HCT116 (cell line): ENCODE results near the gene UCN. TPM values are rescaled to one million over a fixed set of nuclear protein-coding genes. Genes with fewer than 3 reads are reported as not detected.

Experiments
- ATAC-seq: fragments of 200-7000 bp; cut with Tn5 transposase; 2 replicates; pipeline ENCODE4 v1.9.1; 2020; ENCODE audit warnings: mild to moderate bottlenecking, moderate library complexity
- BruUV-seq: library from RNA; stranded (reverse); fragments of 400-500 nt; replicated peaks from 2 replicates; lab custom pipeline; 2021; lab: Mats Ljungman, UMichigan
- CTCF ChIA-PET: fragments of 300-600 bp; sonication (Branson Sonifier 250); formaldehyde crosslinking; loops from one replicate; lab custom pipeline; 2021; ENCODE audit warnings: antibody characterized with exemption; lab: Charles Lee
- POLR2A ChIA-PET: fragments of 300-600, 350-600 bp; sonication (Branson Sonifier 250); formaldehyde crosslinking; loops from one replicate; lab custom pipeline; 2021; ENCODE audit warnings: antibody characterized with exemption; lab: Charles Lee
- RAD21 ChIA-PET, 2 experiments: fragments of 300-600 bp; sonication (Branson Sonifier 250); formaldehyde crosslinking; loops; one replicate each; lab custom pipeline; 2023; ENCODE audit warnings: low total read pairs in 2 of 2; ENCODE audit not compliant: uncharacterized antibody in 2 of 2, unreplicated experiment in 2 of 2, low non-redundant PET in 1 of 2; lab: Charles Lee
- DNase-seq: peaks from one replicate; pipeline ENCODE4 v3.0.0-alpha.2; 2010; ENCODE audit warnings: low read depth, low spot score
- H2AFZ ChIP-seq: fragments of 200-600 bp; shearing (Covaris generic), sonication (generic); 2 replicates; pipeline ENCODE4 v1.6.1; 2017; ENCODE audit warnings: low read depth, mixed run types, mixed read lengths, antibody characterized with exemption, low read length; ENCODE audit not compliant: poor library complexity, severe bottlenecking
- H3K27ac ChIP-seq: 2 replicates; pipeline ENCODE4 v1.5.1; 2012; ENCODE audit warnings: low read depth, low read length
- H3K27me3 ChIP-seq: fragments of 200-600 bp; sonication (generic); 2 replicates; pipeline ENCODE4 v1.6.1; 2016; ENCODE audit warnings: mixed run types, low read length, mixed read lengths; ENCODE audit not compliant: insufficient read depth
- H3K36me3 ChIP-seq, 2 experiments: fragments of 200-500 bp in 1 of 2; fragments of 200-600 bp in 1 of 2; sonication (Bioruptor generic) in 1 of 2; sonication (generic) in 1 of 2; 2 replicates each; pipeline versions ENCODE4 v1.5.1 to v1.6.1; 2014 to 2016; ENCODE audit warnings: low read length in 2 of 2, inconsistent platforms in 1 of 2, mixed read lengths in 1 of 2, mixed run types in 1 of 2; ENCODE audit not compliant: insufficient read depth in 2 of 2, control insufficient read depth in 1 of 2
- H3K4me1 ChIP-seq, 2 experiments: fragments of 200-600 bp in 1 of 2; sonication (generic) in 1 of 2; 2 replicates each; pipeline versions ENCODE4 v1.5.1 to v1.6.1; 2012 to 2017; ENCODE audit warnings: low read length in 2 of 2, inconsistent platforms in 1 of 2, mild to moderate bottlenecking in 1 of 2, mixed read lengths in 1 of 2, mixed run types in 1 of 2, moderate library complexity in 1 of 2; ENCODE audit not compliant: insufficient read depth in 2 of 2, control insufficient read depth in 1 of 2
- H3K4me2 ChIP-seq: fragments of 200-600 bp; sonication (generic); 2 replicates; pipeline ENCODE4 v1.6.1; 2017; ENCODE audit warnings: mixed run types, low read length, mixed read lengths
- H3K4me3 ChIP-seq, 2 experiments: fragments of 200-600 bp in 1 of 2; sonication (generic) in 1 of 2; replicated peaks in 1 of 2; 2 replicates each; pipeline ENCODE4 v1.5.1; 2011 to 2016; ENCODE audit warnings: low read length in 2 of 2, control low read depth in 1 of 2, low read depth in 1 of 2, mild to moderate bottlenecking in 1 of 2, mixed read lengths in 1 of 2, mixed run types in 1 of 2
- H3K79me2 ChIP-seq: fragments of 200-600 bp; sonication (generic); 2 replicates; pipeline ENCODE4 v1.6.1; 2017; ENCODE audit warnings: mild to moderate bottlenecking, mixed run types, low read length, moderate library complexity, mixed read lengths; ENCODE audit not compliant: insufficient read depth
- H3K9ac ChIP-seq: fragments of 200-600 bp; sonication (generic); 2 replicates; pipeline ENCODE4 v1.6.1; 2016; ENCODE audit warnings: low read length, mixed read lengths
- H3K9me2 ChIP-seq: fragments of 200-600 bp; sonication (generic), shearing (Covaris generic); 2 replicates; pipeline ENCODE4 v1.6.1; 2017; ENCODE audit warnings: mixed run types, mild to moderate bottlenecking, moderate library complexity; ENCODE audit not compliant: insufficient read depth
- H3K9me3 ChIP-seq, 2 experiments: fragments of 200-500 bp in 1 of 2; fragments of 200-600 bp in 1 of 2; sonication (Bioruptor generic) in 1 of 2; sonication (generic) in 1 of 2; 2 replicates each; pipeline ENCODE4 v1.6.1; 2014 to 2017; ENCODE audit warnings: low read length in 2 of 2, mixed read lengths in 2 of 2, inconsistent platforms in 1 of 2, low read depth in 1 of 2, mild to moderate bottlenecking in 1 of 2, mixed run types in 1 of 2, moderate library complexity in 1 of 2; ENCODE audit not compliant: control insufficient read depth in 1 of 2, insufficient read depth in 1 of 2
- H4K20me1 ChIP-seq: fragments of 200-600 bp; sonication (generic), shearing (Covaris generic); 2 replicates; pipeline ENCODE4 v1.6.1; 2017; ENCODE audit warnings: mixed run types, mild to moderate bottlenecking, moderate library complexity; ENCODE audit not compliant: insufficient read depth
- CBX3 ChIP-seq: IDR thresholded peaks from 2 replicates; pipeline ENCODE4 v1.6.1; 2012; ENCODE audit warnings: low read depth
- CEBPB ChIP-seq: IDR thresholded peaks from 2 replicates; pipeline ENCODE4 v1.6.1; 2012; ENCODE audit warnings: low read depth
- EZH2phosphoT487 ChIP-seq: fragments of 200-600 bp; IDR thresholded peaks from 2 replicates; pipeline ENCODE4 v1.6.1; 2018; ENCODE audit warnings: antibody characterized with exemption, borderline replicate concordance
- JUND ChIP-seq: IDR thresholded peaks from 2 replicates; pipeline ENCODE4 v1.6.1; 2012
- RAD21 ChIP-seq: IDR thresholded peaks from 2 replicates; pipeline ENCODE4 v1.6.1; 2012; ENCODE audit warnings: low read depth, mild to moderate bottlenecking
- SP1 ChIP-seq: IDR thresholded peaks from 2 replicates; pipeline ENCODE4 v1.6.1; 2012; ENCODE audit warnings: low read depth
- SRF ChIP-seq: IDR thresholded peaks from 2 replicates; pipeline ENCODE4 v1.6.1; 2012; ENCODE audit warnings: low read depth
- TCF7L2 ChIP-seq: IDR thresholded peaks from 2 replicates; pipeline ENCODE4 v1.7.0; 2011; ENCODE audit warnings: borderline replicate concordance, inconsistent platforms; ENCODE audit not compliant: insufficient read depth, insufficient read length; ENCODE audit errors: extremely low read depth
- YY1 ChIP-seq: IDR thresholded peaks from 2 replicates; pipeline ENCODE4 v1.6.1; 2011; ENCODE audit warnings: low read length, low read depth, moderate library complexity, mild to moderate bottlenecking; ENCODE audit not compliant: insufficient replicate concordance; ENCODE audit errors: extremely low read depth
- ZFX ChIP-seq: fragments of 450-650 bp; IDR thresholded peaks from 2 replicates; pipeline ENCODE4 v1.6.1; 2017
- ZNF274 ChIP-seq: fragments of 200-500 bp; sonication (Bioruptor generic); IDR thresholded peaks from 2 replicates; pipeline ENCODE4 v1.6.1; 2014; ENCODE audit warnings: mild to moderate bottlenecking, low read depth, low read length, inconsistent platforms
- intact Hi-C: fragments of 100-400 bp; cut with micrococcal nuclease; formaldehyde crosslinking; loops from 2 replicates; pipeline ENCODE4 v1.10.0; 2022
- total RNA-seq: library from RNA; stranded (reverse); gene quantifications from one replicate; pipeline ENCODE4 v1.2.1, GENCODE V29; 2021; ENCODE audit not compliant: unreplicated experiment
- TF ChIP-seq, protein P1 (sequence below): IDR thresholded peaks from 2 replicates; pipeline ENCODE4 v1.6.1; 2012
- TF ChIP-seq, protein P2 (sequence below): IDR thresholded peaks from 2 replicates; pipeline ENCODE4 v1.6.1; 2012; ENCODE audit warnings: low read depth
- TF ChIP-seq, protein P3 (sequence below): IDR thresholded peaks from 2 replicates; pipeline ENCODE4 v1.6.1; 2011; ENCODE audit warnings: mild to moderate bottlenecking, low read length, moderate library complexity; ENCODE audit not compliant: insufficient replicate concordance; ENCODE audit errors: extremely low read depth

UCN gene
- total RNA-seq, 1 experiment from 2014 or later = 8.0 TPM

DNA sequence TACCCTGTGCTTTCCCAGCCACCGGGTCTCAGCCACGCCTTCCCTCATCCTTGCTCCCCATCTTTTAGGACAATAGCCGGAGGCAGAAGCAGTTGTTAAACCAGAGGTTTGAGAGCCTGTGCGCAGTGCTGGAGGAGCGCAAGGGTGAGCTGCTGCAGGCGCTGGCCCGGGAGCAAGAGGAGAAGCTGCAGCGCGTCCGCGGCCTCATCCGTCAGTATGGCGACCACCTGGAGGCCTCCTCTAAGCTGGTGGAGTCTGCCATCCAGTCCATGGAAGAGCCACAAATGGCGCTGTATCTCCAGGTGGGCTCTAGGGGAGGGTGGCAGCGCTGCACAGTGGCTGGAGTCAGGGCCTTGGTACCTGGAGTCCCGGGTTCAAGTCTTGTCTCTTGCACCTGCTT is 2.7 kb downstream of the UCN start:
- peaks cover 0 to 5% of the 10 kb centered on the region in 2 experiments; a peak in 1 of 4 replicates for H3K36me3 ChIP-seq
- no peak overlapping the region for H2AFZ ChIP-seq
- TF ChIP-seq, protein P1, sequence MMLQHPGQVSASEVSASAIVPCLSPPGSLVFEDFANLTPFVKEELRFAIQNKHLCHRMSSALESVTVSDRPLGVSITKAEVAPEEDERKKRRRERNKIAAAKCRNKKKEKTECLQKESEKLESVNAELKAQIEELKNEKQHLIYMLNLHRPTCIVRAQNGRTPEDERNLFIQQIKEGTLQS = no peak
- peaks cover 0 to 8% of the 10 kb centered on the region in 2 experiments; a peak in 3 of 4 replicates for H3K4me1 ChIP-seq
- BruUV-seq = no TSS peak
- no peak overlapping the region for H3K4me3 ChIP-seq
- H3K27me3 ChIP-seq = no peaks in the 10 kb centered on the region
- POLR2A ChIA-PET = no interaction called here
- no peak overlapping the region for H3K27ac ChIP-seq
- H3K79me2 ChIP-seq = no peaks in the 10 kb centered on the region
- H3K9me3 ChIP-seq = no peaks in the 10 kb centered on the region
- ATAC-seq (no peak), DNase-seq (no peak)
- H3K9me2 ChIP-seq = no peaks in the 10 kb centered on the region
- intact Hi-C loops = no loop called here
- H3K9ac ChIP-seq = no peak overlapping the region
- no peak overlapping the region for H3K4me2 ChIP-seq
- CTCF ChIA-PET = no interaction called here
- no peaks in the 10 kb centered on the region for H4K20me1 ChIP-seq
- RAD21 ChIA-PET = no interaction called here

DNA sequence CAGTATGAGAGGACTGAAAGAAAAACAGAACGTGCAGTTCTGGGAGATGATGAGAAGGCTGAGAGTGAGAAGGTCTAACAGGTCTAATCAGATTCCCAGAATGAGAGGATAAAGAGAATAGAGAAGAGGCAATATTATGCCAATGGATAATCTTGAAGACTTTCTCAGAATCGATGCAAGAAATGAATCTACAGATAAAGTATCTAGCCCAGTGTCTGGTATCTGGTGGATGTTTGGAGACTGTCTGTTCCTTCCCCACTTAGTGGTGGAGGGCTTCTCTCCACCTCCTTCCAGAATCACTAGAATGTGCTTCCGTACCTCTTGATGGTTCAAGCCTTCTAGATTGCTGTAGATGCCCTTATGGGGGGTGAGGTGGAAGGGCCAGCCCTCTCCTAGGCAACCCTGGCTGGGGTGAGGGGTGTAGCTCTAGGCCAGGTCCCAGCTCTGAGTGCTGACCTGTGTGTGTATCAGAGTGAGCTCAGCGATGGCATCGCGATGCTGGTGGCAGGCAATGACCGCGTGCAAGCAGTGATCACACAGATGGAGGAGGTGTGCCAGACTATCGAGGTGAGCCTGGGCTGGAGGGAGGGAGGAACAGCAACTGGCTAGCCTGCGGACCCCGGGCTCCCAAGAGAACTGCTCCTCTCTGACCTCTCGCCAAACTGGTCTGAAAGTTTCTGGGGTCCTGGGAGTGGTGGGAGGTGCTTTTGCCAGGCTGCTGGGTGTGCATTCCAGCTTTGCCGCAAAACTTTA is 3.6 kb downstream of the UCN start:
- H3K9me2 ChIP-seq = no peaks in the 10 kb centered on the region
- H3K9ac ChIP-seq = no peak overlapping the region
- H3K27ac ChIP-seq = no peak overlapping the region
- no peak overlapping the region for H2AFZ ChIP-seq
- no peaks in the 10 kb centered on the region for H3K79me2 ChIP-seq
- H3K4me3 ChIP-seq = no peak overlapping the region
- peaks cover 0 to 8% of the 10 kb centered on the region in 2 experiments; a peak in 3 of 4 replicates for H3K4me1 ChIP-seq
- H3K27me3 ChIP-seq = no peaks in the 10 kb centered on the region
- no peak for ATAC-seq
- POLR2A ChIA-PET = no interaction called here
- no TSS peak for BruUV-seq
- CTCF ChIA-PET = interaction anchor here (2.2 kb wide), 1 partner anchor 343 kb away, joined by 13 read pairs; no protein-coding TSS in a partner anchor
- peaks cover 0 to 3% of the 10 kb centered on the region in 2 experiments; a peak in 1 of 4 replicates for H3K36me3 ChIP-seq
- RAD21 ChIA-PET = no interaction called here
- no peaks in the 10 kb centered on the region for H3K9me3 ChIP-seq
- intact Hi-C loops = loop anchor here (5.0 kb wide), 1 partner anchor 37 kb away; no protein-coding TSS in a partner anchor
- DNase-seq = no peak
- H4K20me1 ChIP-seq = no peaks in the 10 kb centered on the region
- no peak overlapping the region for H3K4me2 ChIP-seq
- TF ChIP-seq, protein P2, sequence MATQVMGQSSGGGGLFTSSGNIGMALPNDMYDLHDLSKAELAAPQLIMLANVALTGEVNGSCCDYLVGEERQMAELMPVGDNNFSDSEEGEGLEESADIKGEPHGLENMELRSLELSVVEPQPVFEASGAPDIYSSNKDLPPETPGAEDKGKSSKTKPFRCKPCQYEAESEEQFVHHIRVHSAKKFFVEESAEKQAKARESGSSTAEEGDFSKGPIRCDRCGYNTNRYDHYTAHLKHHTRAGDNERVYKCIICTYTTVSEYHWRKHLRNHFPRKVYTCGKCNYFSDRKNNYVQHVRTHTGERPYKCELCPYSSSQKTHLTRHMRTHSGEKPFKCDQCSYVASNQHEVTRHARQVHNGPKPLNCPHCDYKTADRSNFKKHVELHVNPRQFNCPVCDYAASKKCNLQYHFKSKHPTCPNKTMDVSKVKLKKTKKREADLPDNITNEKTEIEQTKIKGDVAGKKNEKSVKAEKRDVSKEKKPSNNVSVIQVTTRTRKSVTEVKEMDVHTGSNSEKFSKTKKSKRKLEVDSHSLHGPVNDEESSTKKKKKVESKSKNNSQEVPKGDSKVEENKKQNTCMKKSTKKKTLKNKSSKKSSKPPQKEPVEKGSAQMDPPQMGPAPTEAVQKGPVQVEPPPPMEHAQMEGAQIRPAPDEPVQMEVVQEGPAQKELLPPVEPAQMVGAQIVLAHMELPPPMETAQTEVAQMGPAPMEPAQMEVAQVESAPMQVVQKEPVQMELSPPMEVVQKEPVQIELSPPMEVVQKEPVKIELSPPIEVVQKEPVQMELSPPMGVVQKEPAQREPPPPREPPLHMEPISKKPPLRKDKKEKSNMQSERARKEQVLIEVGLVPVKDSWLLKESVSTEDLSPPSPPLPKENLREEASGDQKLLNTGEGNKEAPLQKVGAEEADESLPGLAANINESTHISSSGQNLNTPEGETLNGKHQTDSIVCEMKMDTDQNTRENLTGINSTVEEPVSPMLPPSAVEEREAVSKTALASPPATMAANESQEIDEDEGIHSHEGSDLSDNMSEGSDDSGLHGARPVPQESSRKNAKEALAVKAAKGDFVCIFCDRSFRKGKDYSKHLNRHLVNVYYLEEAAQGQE = no peak
- TF ChIP-seq ZNF274 = no peak
- no peak for TF ChIP-seq ZFX
- no peak for TF ChIP-seq RAD21
- no peak for TF ChIP-seq CEBPB
- TF ChIP-seq YY1 = no peak
- TF ChIP-seq SP1 = no peak
- TF ChIP-seq, protein P3, sequence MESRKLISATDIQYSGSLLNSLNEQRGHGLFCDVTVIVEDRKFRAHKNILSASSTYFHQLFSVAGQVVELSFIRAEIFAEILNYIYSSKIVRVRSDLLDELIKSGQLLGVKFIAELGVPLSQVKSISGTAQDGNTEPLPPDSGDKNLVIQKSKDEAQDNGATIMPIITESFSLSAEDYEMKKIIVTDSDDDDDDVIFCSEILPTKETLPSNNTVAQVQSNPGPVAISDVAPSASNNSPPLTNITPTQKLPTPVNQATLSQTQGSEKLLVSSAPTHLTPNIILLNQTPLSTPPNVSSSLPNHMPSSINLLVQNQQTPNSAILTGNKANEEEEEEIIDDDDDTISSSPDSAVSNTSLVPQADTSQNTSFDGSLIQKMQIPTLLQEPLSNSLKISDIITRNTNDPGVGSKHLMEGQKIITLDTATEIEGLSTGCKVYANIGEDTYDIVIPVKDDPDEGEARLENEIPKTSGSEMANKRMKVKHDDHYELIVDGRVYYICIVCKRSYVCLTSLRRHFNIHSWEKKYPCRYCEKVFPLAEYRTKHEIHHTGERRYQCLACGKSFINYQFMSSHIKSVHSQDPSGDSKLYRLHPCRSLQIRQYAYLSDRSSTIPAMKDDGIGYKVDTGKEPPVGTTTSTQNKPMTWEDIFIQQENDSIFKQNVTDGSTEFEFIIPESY = no peak
- no peak for TF ChIP-seq EZH2phosphoT487
- TF ChIP-seq JUND = no peak
- no peak for TF ChIP-seq SRF
- no peak for TF ChIP-seq TCF7L2
- TF ChIP-seq CBX3 = no peak
